B cell (primary cell): ENCODE measurements around the gene GPR15LG.

Experiments
- EZH2 ChIP-seq: IDR thresholded peaks from 2 replicates; pipeline ENCODE4 v1.6.1; 2012; ENCODE audit warnings: borderline replicate concordance, low read depth, mild to moderate bottlenecking, moderate library complexity, low read length; ENCODE audit not compliant: insufficient read depth, poor library complexity, severe bottlenecking
- TF ChIP-seq, protein P1 (sequence below): fragments of 200-600 bp; IDR thresholded peaks from one replicate; pipeline ENCODE4 v1.8.0; 2022; ENCODE audit warnings: antibody characterized with exemption, mild to moderate bottlenecking

DNA sequence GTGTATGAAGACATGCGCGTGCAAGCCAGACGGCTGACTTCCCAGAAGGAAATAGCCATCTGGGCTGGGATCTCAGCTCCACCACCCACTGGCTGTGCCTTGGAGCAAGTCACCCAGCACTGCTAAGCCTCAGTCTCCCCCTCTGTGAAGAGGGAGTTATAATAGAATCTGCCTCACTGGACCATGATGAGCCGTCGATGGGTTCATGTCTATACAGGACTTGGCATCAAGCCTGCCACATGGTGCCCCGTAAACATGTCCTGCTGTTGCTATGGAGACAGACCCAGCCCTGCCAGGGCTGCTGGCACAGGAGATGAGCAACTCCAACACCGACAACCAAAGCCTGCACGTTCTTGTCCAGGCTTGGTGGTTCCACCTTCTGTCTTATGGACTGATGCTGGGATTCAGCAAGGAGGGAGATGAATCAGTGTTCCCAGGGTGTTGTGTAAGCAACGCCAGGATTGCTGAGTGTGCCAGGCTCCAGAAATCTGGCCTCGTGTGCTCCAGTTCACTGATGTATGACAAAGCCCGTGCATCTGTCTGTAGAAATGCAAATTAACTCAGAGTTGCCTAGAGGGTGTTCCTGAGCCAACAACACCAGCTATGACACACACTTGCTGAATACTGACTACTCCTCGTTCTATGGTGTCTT lies 5.6 kb downstream of the GPR15LG start:
- TF ChIP-seq, protein P1, sequence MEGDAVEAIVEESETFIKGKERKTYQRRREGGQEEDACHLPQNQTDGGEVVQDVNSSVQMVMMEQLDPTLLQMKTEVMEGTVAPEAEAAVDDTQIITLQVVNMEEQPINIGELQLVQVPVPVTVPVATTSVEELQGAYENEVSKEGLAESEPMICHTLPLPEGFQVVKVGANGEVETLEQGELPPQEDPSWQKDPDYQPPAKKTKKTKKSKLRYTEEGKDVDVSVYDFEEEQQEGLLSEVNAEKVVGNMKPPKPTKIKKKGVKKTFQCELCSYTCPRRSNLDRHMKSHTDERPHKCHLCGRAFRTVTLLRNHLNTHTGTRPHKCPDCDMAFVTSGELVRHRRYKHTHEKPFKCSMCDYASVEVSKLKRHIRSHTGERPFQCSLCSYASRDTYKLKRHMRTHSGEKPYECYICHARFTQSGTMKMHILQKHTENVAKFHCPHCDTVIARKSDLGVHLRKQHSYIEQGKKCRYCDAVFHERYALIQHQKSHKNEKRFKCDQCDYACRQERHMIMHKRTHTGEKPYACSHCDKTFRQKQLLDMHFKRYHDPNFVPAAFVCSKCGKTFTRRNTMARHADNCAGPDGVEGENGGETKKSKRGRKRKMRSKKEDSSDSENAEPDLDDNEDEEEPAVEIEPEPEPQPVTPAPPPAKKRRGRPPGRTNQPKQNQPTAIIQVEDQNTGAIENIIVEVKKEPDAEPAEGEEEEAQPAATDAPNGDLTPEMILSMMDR, result no peak
- TF ChIP-seq EZH2, result no peak
